Mucosa of descending colon (tissue), 3 donors: Measurements from ENCODE around the gene HOXB8. TPM values are rescaled to one million over a fixed set of nuclear protein-coding genes. Genes with fewer than 3 reads are reported as not detected.

Source experiments
- ATAC-seq: fragments of 200-7000 bp; cut with Tn5 transposase; one replicate; pipeline ENCODE4 v1.9.1; 2020; ENCODE audit warnings: mild to moderate bottlenecking, moderate library complexity
- DNase-seq, 3 donors: peaks; one replicate each; pipeline ENCODE4 v3.0.0-alpha.2; 2020
- H3K36me3 ChIP-seq: fragments of 200-600 bp; one replicate; pipeline ENCODE4 v1.8.0; 2021; ENCODE audit warnings: low read depth, mild to moderate bottlenecking
- H3K4me1 ChIP-seq: fragments of 200-600 bp; one replicate; pipeline ENCODE4 v1.8.0; 2021; ENCODE audit warnings: low read depth, mild to moderate bottlenecking
- H3K4me3 ChIP-seq: fragments of 200-600 bp; one replicate; pipeline ENCODE4 v1.8.0; 2021; ENCODE audit warnings: mild to moderate bottlenecking
- H3K9me3 ChIP-seq: fragments of 200-600 bp; one replicate; pipeline ENCODE4 v1.8.0; 2021; ENCODE audit warnings: mild to moderate bottlenecking
- CTCF ChIP-seq: fragments of 200-600 bp; IDR thresholded peaks from one replicate; pipeline ENCODE4 v1.8.0; 2022; ENCODE audit warnings: antibody characterized with exemption, mild to moderate bottlenecking
- intact Hi-C, 2 donors: fragments of 100-400 bp; cut with DNase I in 1 of 2; cut with micrococcal nuclease in 1 of 2; formaldehyde crosslinking; loops; one replicate each; pipeline versions ENCODE4 v1.11.0 to v1.11.1; 2022; cut with DNase I, micrococcal nuclease
- total RNA-seq, 3 donors: library from RNA; stranded (reverse); fragmentation: NEBNext Ultra II Directional in 2 of 3; extraction: Animal tissue kit (Norgen Biotek cat#: 25700) in 2 of 3; gene quantifications; one replicate each; pipeline versions ENCODE4 v1.2.1 to v1.2.4, GENCODE V29; 2021 to 2023
- donor health status: DM: no; HTN: no; CAD: no; lungs with moderate emphysema.
- donor health status: DM: no; HTN: no; CAD: no.
- donor health status: DM: no; HTN: yes; CAD: no.

The HOXB8 gene
- total RNA-seq, 3 donors from 2014 or later = 4.2 to 7.5 (median 5.6) TPM

GRCh38 chr17:48579760-48580554, 35.1 kb downstream of the HOXB8 start:
- DNase-seq (no peak), ATAC-seq (no peak)
- H3K36me3 ChIP-seq = no peaks in the 10 kb centered on the region
- intact Hi-C loops = no loop called here
- peaks cover 56% of the 10 kb centered on the region for H3K4me1 ChIP-seq
- no peak overlapping the region for H3K4me3 ChIP-seq
- TF ChIP-seq CTCF = no peak
- no peaks in the 10 kb centered on the region for H3K9me3 ChIP-seq

- peaks cover 52% of the 10 kb centered on the region for H3K4me1 ChIP-seq
- H3K4me3 ChIP-seq = no peak overlapping the region
- intact Hi-C loops = no loop called here
- H3K9me3 ChIP-seq = no peaks in the 10 kb centered on the region
- no peak for DNase-seq
- no peak for TF ChIP-seq CTCF
- H3K36me3 ChIP-seq = no peaks in the 10 kb centered on the region
- ATAC-seq = no peak
Observed at GRCh38 chr17:48579471-48579759, 35.7 kb downstream of the HOXB8 start.

- peaks cover 56% of the 10 kb centered on the region for H3K4me1 ChIP-seq
- H3K4me3 ChIP-seq = no peak overlapping the region
- H3K9me3 ChIP-seq = no peaks in the 10 kb centered on the region
- ATAC-seq (no peak), DNase-seq (peak in 2 of 3 donors; percentile 51 to 55)
- intact Hi-C loops = no loop called here
- TF ChIP-seq CTCF = no peak
- no peaks in the 10 kb centered on the region for H3K36me3 ChIP-seq
Observed at GRCh38 chr17:48578616-48579470, 36.2 kb downstream of the HOXB8 start.

- intact Hi-C loops = no loop called here
- peak; percentile 35 for ATAC-seq
Observed at GRCh38 chr17:48577946-48578615, 37.0 kb downstream of the HOXB8 start, which contains the start of gene HOXB4. Gene HOXB4 (minus strand): TSS chr17:48578350. CDS start chr17:48578319, 31 bp downstream.

More at GRCh38 chr17:48577946-48578615, 37.0 kb downstream of the HOXB8 start, which contains the start of gene HOXB4:
- Histone ChIP-seq H3K4me3 (peak within 1 kb of the TSS; percentile 2), H3K36me3 (no peaks in the 10 kb centered on the region), H3K4me1 (peaks cover 57% of the 10 kb centered on the region), H3K9me3 (no peaks in the 10 kb centered on the region)
- peak; percentile 77 to 88 (median 85) for DNase-seq
- no peak for TF ChIP-seq CTCF
